Limb (tissue), 2 donors: ENCODE results near the gene CNR1.
"Not testable (repeated sequence)": the region's sequence is repeated elsewhere in the genome, so short reads cannot be mapped to it uniquely, and the experiment has no call there.

ENCODE experiments used
- DNase-seq, 2 donors: peaks; one replicate each; pipeline ENCODE4 v3.0.0-alpha.2; 2016; ENCODE audit errors: extremely low spot score in 2 of 2

The CNR1 gene

DNA sequence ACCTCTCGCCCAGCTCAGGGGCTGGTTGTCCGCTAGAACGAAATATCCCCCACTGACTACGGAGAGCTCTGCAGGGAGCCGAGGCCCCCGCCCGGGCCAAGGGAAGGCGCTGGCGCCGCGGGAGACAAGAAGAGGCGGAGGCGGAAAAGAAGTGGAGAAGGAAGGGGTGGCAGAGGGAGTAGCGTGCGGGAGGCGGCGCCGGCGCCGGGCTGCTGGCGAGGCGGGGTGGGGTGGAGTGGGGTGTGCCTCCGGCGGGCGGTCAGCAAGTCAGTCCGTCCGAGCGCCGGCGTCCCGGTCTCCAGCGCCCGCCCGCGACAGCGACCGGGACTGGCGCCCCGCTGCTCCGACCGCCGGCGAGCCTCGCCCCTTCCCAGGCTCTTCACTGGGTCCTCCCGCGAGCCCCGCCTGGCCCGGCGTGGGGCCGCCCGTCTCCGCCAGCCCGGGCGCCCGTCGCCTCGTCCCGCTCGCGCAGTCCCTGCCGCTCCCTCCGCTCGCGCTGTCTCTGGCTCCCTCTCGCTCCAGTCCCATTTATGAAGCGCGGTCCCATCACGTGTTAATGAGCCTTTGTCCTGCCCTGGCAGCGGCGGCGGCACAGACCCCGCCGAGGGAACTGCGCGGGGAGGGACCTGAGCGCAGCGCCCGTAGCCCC, at the start of gene CNR1:
Gene CNR1 (minus strand): TSS at position 504 of the 649 bp plus-strand sequence. CDS start 21,073 bp downstream, outside the sequence.
- DNase-seq, result peak; percentile 21 to 77

GRCh38 chr6:88211446-88211845, 45.3 kb upstream of the CNR1 start:
- DNase-seq, result no peak

DNA sequence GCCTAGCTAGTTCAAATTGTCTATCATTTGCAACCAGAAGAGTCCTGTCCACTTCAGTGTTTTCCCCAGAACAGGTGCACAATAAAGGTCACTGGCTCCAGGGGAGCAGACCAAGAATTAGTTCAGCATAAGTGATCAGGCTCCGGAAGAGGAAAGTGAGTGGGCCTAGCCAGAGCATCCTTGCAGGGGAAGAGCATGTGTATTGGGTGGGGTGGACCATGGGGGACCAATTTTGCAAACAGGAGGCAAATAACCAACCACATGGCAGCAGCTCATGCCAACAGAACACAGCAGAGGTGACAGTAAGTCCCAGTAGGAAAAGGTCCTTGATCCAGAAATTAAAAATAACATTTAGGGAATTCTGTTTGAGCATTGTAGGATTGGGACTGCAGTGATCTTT, 43.2 kb upstream of the CNR1 start:
- DNase-seq, result no peak

DNA sequence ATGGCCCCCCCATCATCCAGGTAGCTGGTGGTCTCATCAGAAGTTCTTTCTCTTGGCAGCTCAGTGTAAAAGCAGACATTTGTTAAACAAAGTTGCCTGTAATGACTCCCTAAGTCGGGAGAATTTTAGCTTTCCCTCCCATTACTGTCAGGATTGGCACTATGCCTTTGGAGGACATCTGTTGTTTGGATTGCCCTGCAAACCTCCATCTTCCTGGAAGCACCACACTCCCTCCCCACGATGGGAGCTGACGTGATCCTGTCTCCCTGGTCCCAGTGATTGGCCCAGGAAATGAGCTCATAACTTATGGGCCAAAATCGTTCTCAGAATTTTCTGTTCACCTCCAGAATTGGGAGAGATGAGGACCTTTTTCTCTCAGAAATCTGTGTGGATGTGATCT, 42.6 kb upstream of the CNR1 start:
- DNase-seq, result no peak

- DNase-seq, result not testable (repeated sequence)
These were observed 35.6 kb upstream of the CNR1 start for GRCh38 chr6:88201734-88202133.

- DNase-seq, result no peak
These were observed 18.8 kb upstream of the CNR1 start for GRCh38 chr6:88184921-88185320.

GRCh38 chr6:88183471-88183870, 17.3 kb upstream of the CNR1 start:
- DNase-seq, result no peak

- DNase-seq, result no peak
These were observed 13.5 kb upstream of the CNR1 start for GRCh38 chr6:88179692-88180091.

DNA sequence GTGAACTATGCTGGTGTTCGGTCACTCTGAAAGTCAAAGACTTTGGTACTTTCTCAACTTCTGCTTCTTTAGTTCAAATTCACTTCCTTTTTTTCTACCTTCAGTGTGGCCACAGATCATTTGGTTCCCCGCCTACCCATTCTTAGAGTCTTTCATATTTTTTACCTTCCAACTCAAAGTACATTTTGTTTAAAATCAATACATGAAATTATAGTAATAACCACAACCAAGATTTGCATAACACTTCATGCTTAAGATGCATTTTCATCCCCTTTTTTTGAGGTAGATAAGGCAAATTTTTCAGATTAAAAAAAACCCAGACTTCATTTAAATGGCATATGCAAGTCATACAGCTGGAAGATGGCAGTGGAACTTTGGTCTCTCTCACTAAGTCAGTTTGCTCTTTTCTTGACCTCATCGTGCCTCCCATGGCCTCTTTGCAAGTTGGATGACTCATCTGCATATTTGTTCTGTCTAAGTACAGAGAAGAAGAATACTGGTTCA, 11.9 kb upstream of the CNR1 start:
- no peak for DNase-seq

DNA sequence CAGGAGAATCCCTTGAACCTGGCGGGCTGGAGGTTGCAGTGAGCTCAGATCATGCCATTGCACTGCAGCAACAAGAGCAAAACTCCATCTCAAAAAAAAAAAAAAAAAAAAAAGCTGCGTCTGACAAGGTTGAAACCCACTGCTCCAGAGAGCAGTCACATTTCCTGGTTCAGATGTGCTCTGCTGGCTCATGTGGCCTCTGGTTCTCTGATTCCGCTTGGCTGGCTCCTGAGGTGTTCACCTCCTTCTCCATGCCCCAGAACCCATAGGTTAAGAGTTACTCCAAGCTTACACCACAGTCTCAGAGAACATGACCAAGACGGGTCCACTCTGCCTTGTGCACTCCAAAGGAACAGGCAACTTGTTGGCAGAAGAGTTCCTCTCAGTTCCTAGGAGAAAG, 8.8 kb upstream of the CNR1 start:
- no peak for DNase-seq

- DNase-seq, result no peak
These were observed 5.2 kb upstream of the CNR1 start for GRCh38 chr6:88171312-88171711.

DNA sequence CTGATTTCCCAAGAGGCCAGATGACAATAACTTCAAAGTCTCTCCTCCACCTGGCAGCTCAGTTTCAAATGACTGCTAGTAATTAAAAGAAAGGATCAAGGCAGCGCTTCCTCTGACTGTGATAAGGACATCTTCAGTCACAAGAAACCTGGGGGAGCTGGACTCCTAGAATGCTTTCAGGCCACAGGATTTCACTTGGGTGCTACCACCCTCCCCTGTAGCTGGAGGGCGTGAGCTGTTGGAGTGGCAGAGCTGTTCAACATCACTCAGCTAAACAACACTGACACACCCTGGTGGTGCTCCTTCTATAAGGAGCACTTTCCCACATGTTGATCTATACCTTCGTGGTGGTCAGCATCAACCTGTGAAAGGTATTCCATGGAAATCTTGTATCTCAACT, 2.2 kb upstream of the CNR1 start:
- DNase-seq, result no peak

DNA sequence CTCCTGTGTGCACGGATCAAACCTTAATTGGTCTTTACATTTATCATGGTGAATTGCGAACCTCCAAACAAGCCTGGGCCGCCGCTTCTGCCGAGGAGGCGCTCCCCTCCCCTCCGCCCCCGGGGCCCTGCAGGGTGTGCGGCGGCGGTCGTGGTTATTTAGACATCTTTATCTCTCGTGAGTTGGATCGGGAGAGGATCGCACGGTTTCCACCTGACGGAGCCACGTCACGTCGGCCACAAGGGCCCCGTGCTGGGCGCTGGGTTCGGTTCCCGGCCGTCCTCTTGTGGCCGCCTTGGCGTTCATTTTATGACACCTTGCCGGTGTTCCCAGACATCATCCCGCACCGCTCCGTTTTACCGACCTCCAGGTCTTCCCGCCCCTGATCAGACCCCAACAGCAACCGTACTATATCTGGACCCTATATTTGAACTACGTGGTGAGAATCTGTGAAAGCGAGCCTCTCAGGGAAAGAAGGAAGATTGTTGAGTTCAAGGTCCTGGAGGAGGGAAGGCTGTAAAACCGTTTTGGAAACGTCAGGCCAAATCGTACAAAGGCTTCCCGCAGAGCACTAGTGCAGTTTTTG, 1.3 kb upstream of the CNR1 start:
- peak in 1 of 2 donors; percentile 61 for DNase-seq

GRCh38 chr6:88166493-88167351, 575 bp upstream of the CNR1 start:
- peak in 1 of 2 donors; percentile 76 for DNase-seq

GRCh38 chr6:88165087-88165843, 882 bp downstream of the CNR1 start:
- no peak for DNase-seq

DNA sequence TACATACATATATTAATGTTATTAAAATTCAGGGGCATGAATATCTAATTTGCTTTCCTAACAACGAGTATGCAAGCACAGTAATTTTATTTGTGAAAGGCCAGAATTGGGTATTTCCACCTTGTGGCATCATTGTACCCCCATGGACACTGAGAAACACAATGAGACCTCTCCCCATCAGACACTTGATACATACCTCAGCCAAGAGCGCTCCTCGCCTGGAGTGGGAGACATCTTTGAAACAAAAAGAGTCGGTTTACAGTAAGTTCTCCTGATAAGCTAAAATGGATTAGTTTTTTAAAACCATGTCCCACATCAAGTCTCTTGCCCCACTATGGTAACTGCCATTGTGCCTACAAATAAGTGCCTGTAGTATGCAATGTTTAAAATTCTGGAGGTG, 2.1 kb downstream of the CNR1 start:
- DNase-seq, result no peak

GRCh38 chr6:88163616-88164015, 2.5 kb downstream of the CNR1 start:
- no peak for DNase-seq

GRCh38 chr6:88161940-88162339, 4.2 kb downstream of the CNR1 start:
- DNase-seq, result no peak

- no peak for DNase-seq
These were observed 9.0 kb downstream of the CNR1 start for GRCh38 chr6:88157106-88157505.

DNA sequence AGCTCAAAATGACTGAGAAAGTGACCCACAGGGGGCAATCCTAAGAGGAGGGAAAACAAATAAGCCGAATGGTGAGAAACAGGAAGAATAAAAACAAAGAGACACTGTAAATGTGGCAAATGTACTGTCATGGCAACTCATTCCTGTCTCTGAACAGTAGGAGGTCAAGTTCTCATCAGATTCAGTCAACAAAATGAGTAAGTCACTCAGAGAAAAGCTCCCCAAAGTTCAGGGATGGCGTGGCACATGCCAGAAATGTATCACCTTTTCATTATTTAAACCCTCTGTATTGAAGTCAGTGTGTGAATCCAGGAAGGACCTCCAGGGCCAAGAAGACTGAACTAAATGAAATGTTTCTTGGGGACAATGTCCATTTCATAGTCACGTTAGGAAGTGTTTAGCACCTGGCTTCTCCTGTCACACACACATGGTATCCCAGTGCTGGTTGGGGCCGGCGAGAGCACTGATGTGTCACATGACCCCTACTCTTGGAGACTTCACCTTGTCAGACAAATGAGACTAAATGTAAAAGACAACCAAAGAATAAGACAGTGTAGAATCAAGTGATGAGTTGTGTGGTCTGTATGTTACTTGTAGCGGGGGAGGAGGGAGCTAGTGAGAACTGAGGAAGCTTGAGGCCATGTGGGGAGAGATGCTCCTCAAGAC, 20.7 kb downstream of the CNR1 start:
- no peak for DNase-seq
